ENCODE data around the gene NAV2.
"Not testable (repeated sequence)": the region's sequence is repeated elsewhere in the genome, so short reads cannot be mapped to it uniquely, and the experiment has no call there.

NAV2 gene

DNA sequence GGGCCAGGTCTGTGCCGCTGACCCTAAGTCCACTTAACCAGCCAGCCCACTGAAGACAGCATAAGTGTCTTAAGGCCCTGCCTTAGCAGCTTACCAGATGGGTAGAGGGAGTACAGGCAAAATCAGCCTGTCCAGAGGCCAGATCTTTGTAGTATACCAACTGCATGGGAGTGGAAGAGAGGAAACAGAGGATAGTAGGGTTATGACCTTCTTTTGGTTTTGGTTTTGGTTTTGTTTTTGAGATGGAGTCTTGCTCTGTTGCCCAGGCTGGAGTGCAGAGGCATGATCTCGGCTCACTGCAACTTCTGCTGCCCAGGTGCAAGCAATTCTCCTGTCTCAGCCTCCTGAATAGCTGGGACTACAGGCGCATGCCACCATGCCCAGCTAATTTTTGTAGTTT is 371.2 kb downstream of the NAV2 start:
- not testable (repeated sequence) for ATAC-seq

DNA sequence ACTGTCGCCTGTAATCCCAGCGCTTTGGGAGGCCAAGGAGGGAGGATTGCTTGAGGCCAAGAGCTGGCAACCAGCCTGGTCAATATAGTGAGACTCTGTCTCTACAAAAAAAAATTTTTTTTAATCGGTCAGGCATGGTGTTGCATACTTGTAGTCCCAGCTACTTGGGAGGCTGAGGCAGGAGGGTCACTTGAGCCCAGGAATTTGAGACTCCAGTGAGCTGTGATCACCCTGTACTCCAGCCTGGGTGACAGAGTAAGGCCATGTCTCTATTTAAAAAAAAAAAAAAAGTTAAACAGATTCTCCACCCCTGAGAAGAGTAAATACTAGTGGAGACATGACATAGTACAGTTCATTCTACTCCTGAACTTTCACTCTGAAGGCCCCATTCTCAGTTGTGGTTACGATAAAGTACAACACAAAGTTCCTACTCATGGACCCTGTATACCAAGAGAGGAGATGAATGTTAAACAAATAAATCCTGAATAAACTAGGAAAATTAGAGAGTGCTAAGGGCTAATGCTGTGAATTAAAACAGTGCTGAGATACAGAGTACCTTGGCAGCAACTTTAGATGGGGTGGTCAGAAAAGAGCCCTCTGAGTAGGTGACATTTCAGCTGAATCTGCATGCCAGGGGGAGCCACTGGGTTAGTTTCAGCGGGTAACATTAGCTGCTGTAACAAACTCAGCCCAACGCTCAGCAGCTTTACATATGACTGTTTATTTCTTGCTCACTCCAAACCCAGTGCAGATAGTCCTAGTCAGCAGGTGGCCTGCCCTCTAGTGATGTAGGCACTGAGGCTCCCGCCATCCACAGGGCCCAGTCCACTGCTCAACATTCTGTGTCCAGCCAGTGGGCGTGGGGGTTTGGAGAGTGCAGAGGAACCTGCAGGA is 372.5 kb downstream of the NAV2 start:
- TF ChIP-seq TCF4 (CRISPR knock-in tag; IDR thresholded peaks at IDR 0.05; ENCODE audit: borderline replicate concordance) (no peak), ESRRG (CRISPR knock-in tag; IDR thresholded peaks at IDR 0.05) (no peak), ZC3H10 (CRISPR knock-in tag; IDR thresholded peaks at IDR 0.05) (no peak), SNAI2 (CRISPR knock-in tag; IDR thresholded peaks at IDR 0.05) (no peak), CSDC2 (CRISPR knock-in tag; IDR thresholded peaks at IDR 0.05) (no peak), RARB (CRISPR knock-in tag; IDR thresholded peaks at IDR 0.05) (no peak), TOX (CRISPR knock-in tag; IDR thresholded peaks at IDR 0.05; ENCODE audit: borderline replicate concordance) (no peak), OSR1 (CRISPR knock-in tag; IDR thresholded peaks at IDR 0.05) (no peak), CREB5 (CRISPR knock-in tag; IDR thresholded peaks at IDR 0.05; ENCODE audit: low read depth) (no peak), CSRNP3 (CRISPR knock-in tag; IDR thresholded peaks at IDR 0.05) (no peak), ZNF70 (CRISPR knock-in tag; IDR thresholded peaks at IDR 0.05) (no peak), PATZ1 (CRISPR knock-in tag; IDR thresholded peaks at IDR 0.05; ENCODE audit: borderline replicate concordance) (no peak), ZNF565 (CRISPR knock-in tag; conservative IDR thresholded peaks at IDR 0.05; ENCODE audit: low read depth) (no peak), BACH2 (CRISPR knock-in tag; IDR thresholded peaks at IDR 0.05; ENCODE audit: borderline replicate concordance) (no peak), ISL1 (CRISPR knock-in tag; IDR thresholded peaks at IDR 0.05) (no peak), ARNTL (CRISPR knock-in tag; IDR thresholded peaks at IDR 0.05; ENCODE audit: borderline replicate concordance, low read depth) (no peak)
- TF ChIP-seq, protein P1, sequence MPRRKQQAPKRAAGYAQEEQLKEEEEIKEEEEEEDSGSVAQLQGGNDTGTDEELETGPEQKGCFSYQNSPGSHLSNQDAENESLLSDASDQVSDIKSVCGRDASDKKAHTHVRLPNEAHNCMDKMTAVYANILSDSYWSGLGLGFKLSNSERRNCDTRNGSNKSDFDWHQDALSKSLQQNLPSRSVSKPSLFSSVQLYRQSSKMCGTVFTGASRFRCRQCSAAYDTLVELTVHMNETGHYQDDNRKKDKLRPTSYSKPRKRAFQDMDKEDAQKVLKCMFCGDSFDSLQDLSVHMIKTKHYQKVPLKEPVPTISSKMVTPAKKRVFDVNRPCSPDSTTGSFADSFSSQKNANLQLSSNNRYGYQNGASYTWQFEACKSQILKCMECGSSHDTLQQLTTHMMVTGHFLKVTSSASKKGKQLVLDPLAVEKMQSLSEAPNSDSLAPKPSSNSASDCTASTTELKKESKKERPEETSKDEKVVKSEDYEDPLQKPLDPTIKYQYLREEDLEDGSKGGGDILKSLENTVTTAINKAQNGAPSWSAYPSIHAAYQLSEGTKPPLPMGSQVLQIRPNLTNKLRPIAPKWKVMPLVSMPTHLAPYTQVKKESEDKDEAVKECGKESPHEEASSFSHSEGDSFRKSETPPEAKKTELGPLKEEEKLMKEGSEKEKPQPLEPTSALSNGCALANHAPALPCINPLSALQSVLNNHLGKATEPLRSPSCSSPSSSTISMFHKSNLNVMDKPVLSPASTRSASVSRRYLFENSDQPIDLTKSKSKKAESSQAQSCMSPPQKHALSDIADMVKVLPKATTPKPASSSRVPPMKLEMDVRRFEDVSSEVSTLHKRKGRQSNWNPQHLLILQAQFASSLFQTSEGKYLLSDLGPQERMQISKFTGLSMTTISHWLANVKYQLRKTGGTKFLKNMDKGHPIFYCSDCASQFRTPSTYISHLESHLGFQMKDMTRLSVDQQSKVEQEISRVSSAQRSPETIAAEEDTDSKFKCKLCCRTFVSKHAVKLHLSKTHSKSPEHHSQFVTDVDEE (CRISPR knock-in tag; IDR thresholded peaks at IDR 0.05) = no peak
- no peak for ATAC-seq

- no peak for ATAC-seq
- no peak for TF ChIP-seq SNAI2 (CRISPR knock-in tag; IDR thresholded peaks at IDR 0.05)
- no peak for TF ChIP-seq CREB5 (CRISPR knock-in tag; IDR thresholded peaks at IDR 0.05; ENCODE audit: low read depth)
- TF ChIP-seq, protein P1 (CRISPR knock-in tag; IDR thresholded peaks at IDR 0.05) = no peak
- TF ChIP-seq CSRNP3 (CRISPR knock-in tag; IDR thresholded peaks at IDR 0.05) = no peak
- no peak for TF ChIP-seq GLIS3 (CRISPR knock-in tag; IDR thresholded peaks at IDR 0.05)
- TF ChIP-seq PATZ1 (CRISPR knock-in tag; IDR thresholded peaks at IDR 0.05; ENCODE audit: borderline replicate concordance) = no peak
- no peak for TF ChIP-seq BACH2 (CRISPR knock-in tag; IDR thresholded peaks at IDR 0.05; ENCODE audit: borderline replicate concordance)
- TF ChIP-seq ZNF565 (CRISPR knock-in tag; conservative IDR thresholded peaks at IDR 0.05; ENCODE audit: low read depth) = no peak
- no peak for TF ChIP-seq ZNF70 (CRISPR knock-in tag; IDR thresholded peaks at IDR 0.05)
- TF ChIP-seq TCF4 (CRISPR knock-in tag; IDR thresholded peaks at IDR 0.05; ENCODE audit: borderline replicate concordance) = no peak
- TF ChIP-seq ARNTL (CRISPR knock-in tag; IDR thresholded peaks at IDR 0.05; ENCODE audit: borderline replicate concordance, low read depth) = no peak
- TF ChIP-seq ESRRG (CRISPR knock-in tag; IDR thresholded peaks at IDR 0.05) = no peak
- no peak for TF ChIP-seq TOX (CRISPR knock-in tag; IDR thresholded peaks at IDR 0.05; ENCODE audit: borderline replicate concordance)
- TF ChIP-seq ISL1 (CRISPR knock-in tag; IDR thresholded peaks at IDR 0.05) = no peak
- no peak for TF ChIP-seq ZNF8 (CRISPR knock-in tag; IDR thresholded peaks at IDR 0.05)
- no peak for TF ChIP-seq RARB (CRISPR knock-in tag; IDR thresholded peaks at IDR 0.05)
- TF ChIP-seq ZC3H10 (CRISPR knock-in tag; IDR thresholded peaks at IDR 0.05) = no peak
Observed at GRCh38 chr11:20085918-20086317, 373.3 kb downstream of the NAV2 start.

Data from SK-N-SH treated with all-trans-retinoic acid at 6 μM for 48 hours (cell line).